ENCODE data around the gene TBL1XR1. TPM values are rescaled to one million over a fixed set of nuclear protein-coding genes. Genes with fewer than 3 reads are reported as not detected.
"Not testable (repeated sequence)": the region's sequence is repeated elsewhere in the genome, so short reads cannot be mapped to it uniquely, and the experiment has no call there.

Gene TBL1XR1
- total RNA-seq, 2 donors from 2014 or later = 75.8 to 156 TPM

GRCh38 chr3:177174607-177175170 lies 22.6 kb downstream of the TBL1XR1 start:
- no peaks in the 10 kb centered on the region for H3K9me3 ChIP-seq
- H3K27ac ChIP-seq = no peak overlapping the region
- no peak for TF ChIP-seq CTCF (IDR thresholded peaks at IDR 0.05)
- no peak for TF ChIP-seq POLR2AphosphoS5 (IDR thresholded peaks at IDR 0.05)
- H3K4me1 ChIP-seq (replicated peaks) = peaks cover 8% of the 10 kb centered on the region
- no peak overlapping the region for H3K4me3 ChIP-seq
- intact Hi-C loops (cut with DNase I) = no loop called here
- H3K27me3 ChIP-seq (replicated peaks; ENCODE audit: insufficient read depth) = no peaks in the 10 kb centered on the region
- H3K36me3 ChIP-seq = no peaks in the 10 kb centered on the region
- WGBS = 34% methylated on average over 5 of the region's 5 CpGs
- no peak for DNase-seq (ENCODE audit: low spot score)

GRCh38 chr3:177169936-177170722 lies 27.2 kb downstream of the TBL1XR1 start:
- TF ChIP-seq POLR2AphosphoS5 (IDR thresholded peaks at IDR 0.05) (no peak), CTCF (IDR thresholded peaks at IDR 0.05) (no peak), POLR2A (IDR thresholded peaks at IDR 0.05) (no peak)
- no peaks in the 10 kb centered on the region for H3K27me3 ChIP-seq (replicated peaks; ENCODE audit: insufficient read depth)
- H3K4me3 ChIP-seq = no peak overlapping the region
- no peaks in the 10 kb centered on the region for H3K36me3 ChIP-seq
- peaks cover 8% of the 10 kb centered on the region for H3K4me1 ChIP-seq (replicated peaks)
- WGBS = 70% methylated on average over 4 of the region's 4 CpGs
- no peaks in the 10 kb centered on the region for H3K9me3 ChIP-seq
- no peak for DNase-seq (ENCODE audit: low spot score)
- H3K27ac ChIP-seq = no peak overlapping the region
- intact Hi-C loops (cut with DNase I) = no loop called here

- TF ChIP-seq POLR2A (IDR thresholded peaks at IDR 0.05) (no peak), POLR2AphosphoS5 (IDR thresholded peaks at IDR 0.05) (no peak), CTCF (IDR thresholded peaks at IDR 0.05) (no peak)
- H3K4me3 ChIP-seq = no peak overlapping the region
- H3K27me3 ChIP-seq (replicated peaks; ENCODE audit: insufficient read depth) = no peaks in the 10 kb centered on the region
- no peak for DNase-seq (ENCODE audit: low spot score)
- intact Hi-C loops (cut with DNase I) = no loop called here
- no peak overlapping the region for H3K27ac ChIP-seq
- no peaks in the 10 kb centered on the region for H3K9me3 ChIP-seq
- 94% methylated on average over 4 of the region's 4 CpGs for WGBS
- H3K36me3 ChIP-seq = no peaks in the 10 kb centered on the region
- H3K4me1 ChIP-seq (replicated peaks) = peaks cover 3% of the 10 kb centered on the region
These were observed 28.9 kb downstream of the TBL1XR1 start for GRCh38 chr3:177168431-177168830.

GRCh38 chr3:177162742-177163141 lies 34.5 kb downstream of the TBL1XR1 start:
- Histone ChIP-seq H3K9me3 (no peaks in the 10 kb centered on the region), H3K27ac (no peak overlapping the region), H3K36me3 (no peaks in the 10 kb centered on the region), H3K4me3 (no peak overlapping the region), H3K27me3 (replicated peaks; ENCODE audit: insufficient read depth) (no peaks in the 10 kb centered on the region), H3K4me1 (replicated peaks) (no peaks in the 10 kb centered on the region)
- 55% methylated on average over 4 of the region's 4 CpGs for WGBS
- intact Hi-C loops (cut with DNase I) = no loop called here
- no peak for TF ChIP-seq CTCF (IDR thresholded peaks at IDR 0.05)
- TF ChIP-seq POLR2AphosphoS5 (IDR thresholded peaks at IDR 0.05) = no peak
- no peak for TF ChIP-seq POLR2A (IDR thresholded peaks at IDR 0.05)
- no peak for DNase-seq (ENCODE audit: low spot score)

- intact Hi-C loops (cut with DNase I) = not testable (repeated sequence)
- WGBS = 88% methylated on average over 2 of the region's 2 CpGs
These were observed 35.7 kb downstream of the TBL1XR1 start for GRCh38 chr3:177161603-177162002.

More at GRCh38 chr3:177161603-177162002, 35.7 kb downstream of the TBL1XR1 start:
- not testable (repeated sequence) for DNase-seq (ENCODE audit: low spot score); H3K4me1 ChIP-seq (replicated peaks); H3K27ac ChIP-seq; H3K36me3 ChIP-seq; H3K27me3 ChIP-seq (replicated peaks; ENCODE audit: insufficient read depth); H3K4me3 ChIP-seq; H3K9me3 ChIP-seq

All from prostate gland (tissue), 2 donors.